Hematopoietic multipotent progenitor cell (in vitro differentiated cells): ENCODE results near the gene LCORL. TPM values are rescaled to one million over a fixed set of nuclear protein-coding genes. Genes with fewer than 3 reads are reported as not detected.
"Not testable (repeated sequence)": the region's sequence is repeated elsewhere in the genome, so short reads cannot be mapped to it uniquely, and the experiment has no call there.

Experiments used
- DNase-seq, 3 donors: peaks; one replicate each; pipeline ENCODE4 v3.0.0-alpha.2; 2011 to 2015; ENCODE audit warnings: low read depth in 2 of 3, low spot score in 2 of 3
- total RNA-seq: library from RNA; depleted of rRNA; stranded (reverse); fragments of >200 nt; gene quantifications from one replicate; pipeline ENCODE4 v1.2.3, GENCODE V29; 2012

LCORL gene
- total RNA-seq, 1 donor: 8.6 TPM

DNA sequence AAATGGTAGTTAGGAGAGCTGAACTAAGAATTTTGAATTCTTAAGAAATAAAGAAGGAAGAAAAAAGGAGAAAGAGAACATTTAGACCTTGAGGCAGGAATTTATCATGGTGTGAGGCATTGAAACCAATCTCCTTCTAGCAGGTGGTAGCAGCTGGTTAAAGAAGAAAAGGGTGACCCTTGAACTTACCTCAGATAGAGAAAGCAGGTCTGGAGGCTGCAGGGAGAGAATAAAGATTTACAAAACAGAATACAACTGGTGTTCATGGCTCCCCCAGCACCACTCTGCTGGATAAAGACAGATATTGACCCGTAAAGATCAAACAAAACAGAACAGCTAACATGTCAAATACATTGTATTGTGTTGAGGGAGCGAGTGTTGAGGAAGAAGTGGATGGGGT, 154.7 kb downstream of the LCORL start:
- DNase-seq: no peak

DNA sequence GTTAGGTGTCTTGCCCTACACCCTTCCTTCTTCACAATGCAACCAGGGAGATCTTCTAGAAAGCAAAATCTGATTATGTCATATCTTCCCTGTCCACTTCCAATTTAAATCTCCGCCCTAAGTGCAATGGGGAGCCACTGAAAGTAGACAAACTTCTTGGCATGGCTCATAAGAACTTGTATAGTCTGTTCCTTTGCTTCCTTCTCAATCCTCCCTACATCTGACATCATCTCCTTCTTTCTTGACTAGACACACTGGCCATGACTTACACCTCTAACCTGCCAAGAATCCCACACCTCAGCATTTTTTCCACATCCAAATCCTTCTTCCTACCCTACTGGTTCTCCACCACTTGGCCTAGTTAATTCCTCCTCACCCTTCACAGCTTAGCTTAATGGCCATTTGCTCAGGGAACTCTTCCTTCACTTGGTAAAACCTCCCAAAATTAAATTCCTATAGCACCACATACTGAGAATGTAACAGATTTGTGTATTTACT, 155.6 kb downstream of the LCORL start:
- no peak for DNase-seq

DNA sequence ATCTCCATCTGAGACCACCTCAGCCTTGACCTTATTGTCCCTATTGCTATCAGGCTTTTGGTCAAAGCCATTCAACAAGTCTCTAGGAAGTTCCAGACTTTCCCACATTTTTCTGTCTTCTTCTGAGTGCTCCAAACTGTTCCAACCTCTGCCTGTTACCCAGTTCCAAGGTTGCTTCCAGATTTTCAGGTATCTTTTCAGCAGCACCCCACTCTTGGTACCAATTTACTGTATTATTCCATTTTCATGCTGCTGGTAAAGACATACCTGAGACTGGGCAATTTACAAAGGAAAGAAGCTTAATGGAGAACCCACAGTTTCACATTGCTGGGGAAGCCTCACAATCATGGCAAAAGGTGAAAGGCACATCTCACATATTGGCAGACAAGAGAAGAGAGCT, 159.6 kb downstream of the LCORL start:
- DNase-seq: not testable (repeated sequence)

DNA sequence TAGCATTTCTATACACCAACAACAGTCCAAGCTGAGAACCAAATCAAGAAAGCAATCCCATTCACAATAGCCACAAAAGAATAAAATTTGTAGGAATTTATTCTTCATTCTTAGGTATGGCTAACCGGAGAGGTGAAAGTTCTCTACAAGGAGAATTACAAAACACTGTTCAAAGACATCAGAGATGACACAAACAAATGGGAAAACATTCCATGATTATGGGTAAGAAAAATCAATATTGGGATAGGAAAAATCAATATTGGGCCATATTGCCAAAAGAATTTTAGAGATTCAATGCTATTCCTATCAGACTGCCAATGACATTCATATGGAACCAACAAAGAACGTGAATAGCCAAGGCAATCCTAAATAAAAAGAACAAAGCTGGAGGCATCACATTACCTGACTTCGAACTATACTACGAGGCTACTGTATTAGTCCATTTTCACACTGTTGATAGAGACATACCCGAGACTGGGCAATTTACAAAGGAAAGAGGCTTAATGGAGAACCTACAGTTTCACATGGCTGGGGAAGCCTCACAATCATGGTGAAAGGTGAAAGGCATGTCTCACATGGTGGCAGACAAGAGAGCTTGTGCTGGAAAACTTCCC, 161.7 kb downstream of the LCORL start:
- DNase-seq: no peak

DNA sequence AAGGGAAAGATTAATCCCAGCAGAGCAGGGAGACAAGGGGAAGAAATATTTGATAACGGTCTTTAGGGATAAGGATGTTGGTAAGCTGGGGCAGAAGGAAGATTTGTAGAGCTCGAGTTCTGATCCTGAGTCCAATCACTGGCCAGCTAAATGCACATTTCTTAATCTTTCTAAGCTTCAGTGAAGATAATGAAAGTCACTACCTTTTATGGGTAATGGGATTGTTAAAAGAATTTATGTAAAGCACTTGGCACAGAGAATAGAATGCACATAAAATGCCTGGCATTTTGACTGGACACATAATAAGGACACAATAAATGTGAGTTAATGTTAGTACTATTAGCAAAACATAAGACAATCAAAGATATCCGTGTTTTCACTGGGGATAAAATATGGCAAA, 167.5 kb downstream of the LCORL start:
- DNase-seq: no peak

DNA sequence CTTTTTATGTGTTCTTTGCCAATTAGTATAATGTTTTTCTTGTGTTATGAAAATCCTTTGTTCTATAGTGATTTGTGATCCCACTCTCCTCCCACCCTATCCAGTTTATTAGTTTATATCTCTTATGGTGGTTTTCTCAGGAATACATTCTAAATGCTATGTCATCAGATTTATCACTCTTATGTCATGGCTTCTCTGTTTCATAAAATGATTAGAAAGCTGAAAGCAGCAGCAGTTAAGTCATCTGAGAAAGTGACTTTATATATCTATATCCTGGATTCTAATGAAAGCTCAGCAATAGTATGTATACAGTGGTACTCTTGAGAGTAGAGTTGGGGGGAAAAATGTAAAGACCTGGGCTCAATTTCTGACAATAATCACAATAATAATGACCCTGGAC, 169.6 kb downstream of the LCORL start:
- DNase-seq: no peak

DNA sequence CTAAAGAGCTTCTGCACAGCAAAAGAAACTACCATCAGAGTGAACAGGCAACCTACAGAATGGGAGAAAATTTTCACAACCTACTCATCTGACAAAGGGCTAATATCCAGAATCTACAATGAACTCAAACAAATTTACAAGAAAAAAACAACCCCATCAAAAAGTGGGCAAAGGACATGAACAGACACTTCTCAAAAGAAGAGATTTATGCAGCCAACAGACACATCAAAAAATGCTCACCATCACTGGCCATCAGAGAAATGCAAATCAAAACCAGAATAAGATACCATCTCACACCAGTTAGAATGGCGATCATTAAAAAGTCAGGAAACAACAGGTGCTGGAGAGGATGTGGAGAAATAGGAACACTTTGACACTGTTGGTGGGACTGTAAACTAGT, 171.3 kb downstream of the LCORL start:
- not testable (repeated sequence) for DNase-seq

DNA sequence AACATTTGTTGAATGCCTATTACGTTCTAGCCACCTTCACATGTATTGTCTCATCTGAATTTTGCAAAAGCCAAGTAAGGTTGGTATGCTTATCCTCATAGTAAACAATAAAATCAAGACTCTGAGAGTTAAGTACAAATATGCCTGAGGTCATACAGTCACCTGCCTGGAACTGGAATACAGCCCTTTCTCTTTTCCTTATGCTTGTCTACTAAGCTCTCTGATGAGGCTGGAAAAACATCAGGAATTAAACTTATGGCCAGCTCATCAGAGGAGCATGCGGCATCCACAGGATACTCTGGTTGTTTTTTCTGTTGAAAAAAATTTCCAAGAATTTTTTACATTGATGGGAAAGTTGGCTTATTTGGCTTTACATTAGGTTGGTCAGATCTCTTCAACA, 175.3 kb downstream of the LCORL start:
- no peak for DNase-seq

DNA sequence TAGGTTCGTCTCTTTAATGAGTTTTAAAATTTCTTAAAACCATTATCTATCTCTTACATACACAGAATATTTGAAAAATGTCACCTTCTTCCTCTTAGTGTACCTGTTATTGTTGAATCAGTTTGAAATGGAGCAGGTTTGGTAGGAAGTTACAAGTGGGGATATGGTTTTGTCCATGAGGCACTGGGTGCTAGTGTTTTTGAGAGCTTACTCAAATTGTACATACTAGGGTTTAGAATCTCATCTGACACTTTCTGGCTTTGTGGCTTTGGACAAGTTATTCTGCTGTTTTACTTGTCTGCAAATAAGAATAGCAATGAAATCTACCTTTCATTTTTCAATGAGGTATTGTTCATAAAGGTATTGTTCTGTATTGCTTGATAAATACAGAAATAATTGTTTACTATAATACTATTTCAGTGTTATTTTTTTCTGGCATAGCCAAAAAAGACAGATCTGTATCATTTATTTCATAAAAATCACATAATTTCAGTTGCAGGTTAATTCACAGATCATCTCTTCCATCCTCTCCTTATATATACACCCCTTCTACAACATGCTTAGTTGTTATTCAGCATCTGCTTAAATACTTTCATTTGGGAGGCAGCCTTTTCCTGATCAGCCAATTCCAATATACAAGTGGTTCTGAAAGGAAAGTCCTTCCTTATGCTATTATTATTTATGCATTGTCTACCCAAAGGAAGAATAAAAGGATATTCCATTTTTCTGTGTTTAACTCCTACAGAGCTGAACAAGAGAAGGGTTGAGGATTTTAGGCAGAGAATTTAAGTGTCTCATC, 197.5 kb downstream of the LCORL start:
- DNase-seq: no peak

DNA sequence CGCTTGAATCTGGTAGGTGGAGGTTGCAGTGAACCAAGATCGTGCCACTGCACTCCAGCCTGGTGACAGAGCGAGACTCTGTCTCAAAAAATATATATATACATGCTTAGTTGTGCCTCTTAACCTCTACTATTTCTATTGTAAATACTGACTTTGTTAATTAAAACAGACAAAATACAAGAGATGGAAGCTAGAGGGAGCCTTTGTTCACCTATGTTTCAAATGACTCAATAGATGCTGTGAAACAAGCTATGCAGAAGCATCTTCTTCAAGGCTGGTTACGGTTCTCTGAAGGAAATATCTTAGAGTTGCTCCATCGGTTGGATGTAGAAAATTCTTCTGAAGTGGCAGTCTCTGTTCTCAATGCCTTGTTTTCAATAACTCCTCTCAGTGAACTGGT, 204.5 kb downstream of the LCORL start:
- peak in 2 of 3 donors; percentile 54 to 79 for DNase-seq

DNA sequence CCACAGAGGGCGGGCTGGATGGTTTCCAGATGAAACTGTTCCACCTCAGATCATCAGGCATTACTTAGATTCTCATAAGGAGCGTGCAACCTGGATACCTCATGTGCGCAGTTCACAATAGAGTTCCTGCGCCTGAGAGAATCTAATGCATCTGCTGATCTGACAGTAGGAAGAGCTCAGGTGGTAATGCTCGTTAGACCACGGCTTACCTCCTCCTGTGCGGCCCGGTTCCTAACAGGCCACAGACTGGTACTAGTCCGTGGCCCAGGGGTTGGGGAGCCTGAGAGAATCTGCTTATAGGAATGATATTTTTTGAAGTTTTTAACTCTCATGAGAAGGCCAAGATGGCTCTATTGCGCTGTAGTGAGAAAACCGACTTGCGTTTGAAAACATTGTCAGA, 205.4 kb downstream of the LCORL start:
- no peak for DNase-seq

DNA sequence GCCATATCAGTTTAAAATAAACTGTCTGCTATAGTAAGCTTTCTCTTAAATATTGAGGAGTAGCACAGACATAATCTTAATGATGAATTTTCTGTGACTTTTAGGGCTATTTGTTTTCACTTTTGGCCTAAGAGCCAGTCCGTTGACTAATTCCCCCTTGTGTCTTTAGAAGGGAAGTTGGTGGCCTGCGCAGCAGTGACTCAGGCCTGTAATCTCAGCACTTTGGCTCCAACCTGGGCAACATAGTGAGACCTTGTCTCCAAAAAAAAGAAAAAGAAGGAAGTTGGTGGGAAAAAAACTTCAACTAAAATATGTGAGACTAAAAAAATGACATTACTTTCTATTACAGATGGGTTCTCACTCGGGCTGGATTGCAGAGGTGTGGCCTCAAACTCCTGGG, 207.4 kb downstream of the LCORL start:
- DNase-seq: peak in 2 of 3 donors; percentile 61 to 71

DNA sequence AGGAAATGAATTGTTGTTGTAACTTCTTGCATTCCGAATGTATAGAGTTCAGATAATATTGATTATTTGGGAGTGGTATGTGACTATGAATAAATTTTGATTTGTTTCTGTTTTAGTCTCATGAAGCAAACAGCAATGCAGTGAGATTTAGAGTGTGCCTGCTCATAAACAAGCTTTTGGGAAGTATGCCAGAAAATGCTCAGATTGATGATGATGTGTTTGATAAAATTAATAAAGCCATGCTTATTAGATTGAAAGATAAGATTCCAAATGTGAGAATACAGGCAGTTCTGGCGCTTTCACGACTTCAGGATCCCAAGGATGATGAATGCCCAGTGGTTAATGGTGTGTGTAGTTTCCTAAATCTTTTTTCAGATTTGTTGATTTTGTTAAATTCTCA, 208.8 kb downstream of the LCORL start:
- no peak for DNase-seq

DNA sequence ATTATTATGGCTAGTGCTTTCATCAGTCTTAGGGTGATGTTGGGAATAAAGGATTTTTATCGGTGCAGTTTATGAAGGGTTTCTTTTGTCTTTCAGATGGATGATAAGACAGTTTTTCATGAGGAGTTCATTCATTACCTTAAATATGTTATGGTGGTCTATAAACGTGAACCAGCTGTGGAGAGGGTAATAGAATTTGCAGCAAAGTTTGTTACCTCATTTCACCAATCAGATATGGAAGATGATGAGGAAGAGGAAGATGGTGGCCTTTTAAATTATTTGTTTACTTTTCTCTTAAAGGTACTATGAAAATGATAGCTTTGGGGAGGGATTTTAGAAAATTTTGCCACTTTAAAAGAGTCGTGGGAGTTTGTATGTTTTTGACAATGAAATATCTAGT, 209.4 kb downstream of the LCORL start:
- DNase-seq: no peak

DNA sequence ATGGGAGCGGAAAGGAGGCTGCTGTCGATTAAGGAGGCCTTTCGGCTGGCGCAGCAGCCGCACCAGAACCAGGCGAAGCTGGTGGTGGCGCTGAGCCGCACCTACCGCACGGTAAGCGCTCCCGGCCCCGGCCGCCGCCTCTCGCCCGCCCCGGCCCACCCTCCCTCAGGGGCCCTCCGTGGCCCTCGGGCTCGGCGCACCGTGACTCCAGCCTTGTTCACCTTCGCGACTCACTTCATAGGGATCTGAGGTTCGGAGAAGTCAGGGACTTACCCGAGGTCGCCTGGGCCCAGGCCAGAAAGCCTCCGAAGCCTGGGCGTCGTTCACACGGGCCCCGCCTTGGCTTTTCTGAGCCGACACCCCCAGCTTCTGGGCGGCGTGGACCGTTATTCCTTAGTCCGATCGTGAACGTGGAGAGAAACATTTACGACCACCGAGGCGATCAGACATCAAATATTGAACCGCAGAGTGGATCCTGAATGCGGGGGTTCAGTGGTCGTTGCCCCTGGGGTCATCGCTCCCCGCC, 210.4 kb downstream of the LCORL start:
- peak in 1 of 3 donors; percentile 11 for DNase-seq

DNA sequence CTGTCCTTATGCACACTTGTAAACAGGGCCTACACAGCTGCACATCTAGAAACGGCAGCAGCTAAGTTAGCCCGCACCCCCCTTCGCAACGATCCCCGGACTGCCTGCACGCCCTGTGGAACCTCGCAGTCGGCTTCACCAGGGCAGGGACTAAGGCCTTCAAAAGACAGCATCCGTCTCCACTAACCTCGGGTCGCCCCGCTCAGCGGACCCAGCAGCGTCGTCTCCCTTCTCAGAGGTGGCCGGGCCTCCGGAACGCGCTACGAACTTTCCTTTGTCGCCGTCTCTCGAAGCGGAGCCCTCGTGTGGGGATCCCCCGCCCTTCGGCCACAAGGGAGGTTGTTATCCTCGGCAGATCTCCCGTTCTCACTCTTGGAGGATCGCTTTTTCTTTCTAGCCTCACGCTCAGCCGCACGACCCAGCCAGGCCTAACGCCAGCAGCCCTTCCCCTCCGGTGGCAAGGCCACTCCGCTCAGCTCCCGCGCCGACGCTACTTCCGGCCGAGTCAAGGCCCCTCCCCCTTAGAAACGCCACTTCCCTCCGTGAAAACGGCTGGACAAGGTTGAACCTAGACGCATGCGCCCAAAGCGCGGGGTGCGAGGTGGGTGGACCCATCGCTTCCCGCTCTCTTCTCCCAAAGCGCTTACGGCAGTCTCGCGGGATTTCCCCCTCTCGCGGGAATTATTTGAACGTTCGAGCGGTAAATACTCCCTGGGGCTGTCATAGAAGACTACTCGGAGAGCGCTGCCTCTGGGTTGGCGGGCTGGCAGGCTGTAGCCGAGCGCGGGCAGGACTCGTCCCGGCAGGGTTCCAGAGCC, 211.1 kb downstream of the LCORL start, which contains the start of the genes DCAF16 and NCAPG:
TSS of gene DCAF16 (minus strand) at position 498 of the 818 bp plus-strand sequence. CDS start 6,616 bp downstream, outside the sequence.
TSS of gene NCAPG (plus strand) at position 720 of the 818 bp plus-strand sequence. CDS start 99 bp downstream, outside the sequence.
- DNase-seq: peak; percentile 99 to 100 (median 99)

DNA sequence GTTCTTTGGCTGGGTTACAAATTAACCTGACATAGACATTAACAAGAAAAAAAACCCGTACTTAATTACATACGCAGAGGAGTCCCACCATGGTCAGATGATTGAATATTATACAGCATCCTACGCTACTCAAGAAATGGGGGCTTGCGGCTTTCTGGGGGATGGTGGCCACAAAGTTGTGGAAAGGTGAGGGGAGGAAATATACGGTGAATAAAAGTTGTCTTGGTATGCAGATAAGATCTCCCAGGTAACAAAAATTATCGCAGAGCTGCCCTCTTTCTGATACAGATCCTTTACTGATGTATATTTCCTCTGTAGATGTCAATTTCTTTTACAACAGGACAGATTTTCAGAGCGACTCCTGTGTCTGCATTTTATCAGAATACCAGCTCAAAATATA, 211.9 kb downstream of the LCORL start:
- DNase-seq: no peak

DNA sequence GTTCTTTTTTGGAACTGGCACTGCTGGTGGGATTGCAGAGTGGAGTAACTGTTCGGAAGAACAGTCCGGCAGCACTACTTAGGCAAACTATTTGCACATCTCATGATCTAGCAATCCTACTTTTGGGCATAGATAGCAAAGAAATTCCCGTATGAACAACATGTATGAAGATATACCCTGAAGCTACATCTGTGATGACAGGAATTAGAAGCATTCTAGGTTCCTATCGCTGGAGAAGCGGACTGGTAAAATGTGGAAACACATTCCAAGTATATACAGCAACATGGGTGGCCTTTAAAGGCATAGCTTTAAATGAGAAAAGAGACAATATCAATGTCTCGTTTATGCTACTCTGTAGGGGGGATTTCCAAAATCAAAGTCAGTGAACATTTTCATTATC, 214.1 kb downstream of the LCORL start:
- no peak for DNase-seq

DNA sequence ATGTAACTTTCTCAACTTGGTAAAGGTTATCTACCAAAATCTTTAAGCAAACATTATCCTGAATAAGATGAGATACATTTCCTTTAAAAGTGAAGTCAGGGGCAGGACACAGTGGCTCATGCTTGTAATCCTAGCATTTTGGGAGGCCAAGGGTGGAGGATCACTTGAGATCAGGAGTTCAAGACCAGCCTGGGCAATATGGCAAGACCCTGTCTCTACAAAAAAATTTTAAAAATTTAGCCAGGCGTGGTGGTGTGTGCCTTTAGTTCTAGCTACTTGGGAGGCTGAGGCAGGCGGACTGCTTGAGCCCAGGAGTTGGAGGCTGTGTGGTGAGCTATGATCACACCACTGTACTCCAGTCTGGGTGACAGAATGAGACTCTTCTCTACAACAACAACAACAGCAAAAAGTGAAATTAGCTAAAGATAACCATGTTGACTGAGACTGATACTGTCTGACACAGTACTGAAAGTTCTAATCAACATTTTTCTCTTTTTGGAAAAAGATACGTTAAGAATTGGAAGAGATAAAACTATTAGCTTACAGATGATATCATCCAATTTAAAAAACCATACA, 215.9 kb downstream of the LCORL start:
- no peak for DNase-seq

DNA sequence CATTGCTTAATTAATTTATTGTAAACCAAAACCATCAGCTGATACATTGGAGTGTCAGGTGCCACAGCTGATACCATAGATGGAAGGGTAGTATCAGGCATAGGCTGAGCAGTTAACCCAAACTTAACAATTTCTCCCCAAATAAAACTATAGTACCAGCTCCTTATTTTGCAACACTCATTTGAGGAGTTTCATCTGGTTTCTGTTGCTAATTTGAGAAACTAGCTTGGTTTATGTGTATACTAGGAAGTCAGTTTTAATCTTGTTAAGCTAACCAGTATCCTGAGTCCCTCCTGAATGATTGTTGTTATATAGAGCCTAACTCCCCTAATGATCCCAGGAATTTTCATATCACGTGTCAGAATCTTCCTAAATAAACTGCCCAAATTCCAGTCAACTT, 223.7 kb downstream of the LCORL start:
- no peak for DNase-seq
